B cell (primary cell): Measurements from ENCODE around the gene ST13. TPM values are rescaled to one million over a fixed set of nuclear protein-coding genes. Genes with fewer than 3 reads are reported as not detected.
"Not testable (repeated sequence)": the region's sequence is repeated elsewhere in the genome, so short reads cannot be mapped to it uniquely, and the experiment has no call there.

Source experiments
- ATAC-seq: fragments of 200-7000 bp; cut with Tn5 transposase; one replicate; pipeline ENCODE4 v1.10.0; 2021; ENCODE audit warnings: low read depth, mild to moderate bottlenecking, moderate number of reproducible peaks, moderate library complexity
- CTCF ChIA-PET: fragments of 350-600 bp; sonication (Branson Sonifier 250); formaldehyde crosslinking; loops from one replicate; lab custom pipeline; 2021; ENCODE audit warnings: antibody characterized with exemption, inconsistent platforms; lab: Charles Lee
- POLR2A ChIA-PET: fragments of 350-600 bp; sonication (Branson Sonifier 250); formaldehyde crosslinking; loops from one replicate; lab custom pipeline; 2021; ENCODE audit warnings: antibody characterized with exemption; lab: Charles Lee
- DNase-seq: peaks from one replicate; pipeline ENCODE4 v3.0.0; 2013
- H2AFZ ChIP-seq: 2 replicates; pipeline ENCODE4 v1.6.1; 2012; ENCODE audit warnings: mild to moderate bottlenecking, low read depth, low read length; ENCODE audit not compliant: insufficient read depth, poor library complexity, severe bottlenecking
- H3K27ac ChIP-seq, 2 donors: 1 replicate in 1 of 2; 2 replicates in 1 of 2; pipeline ENCODE4 v1.5.1; 2012 to 2013; ENCODE audit warnings: low read length in 2 of 2, mild to moderate bottlenecking in 2 of 2, moderate library complexity in 1 of 2
- H3K27me3 ChIP-seq, 4 experiments: fragments of 200-600 bp in 1 of 4; sonication (generic) in 1 of 4; replicated peaks in 1 of 4; 1 replicate in 2 of 4; 2 replicates in 2 of 4; pipeline versions ENCODE4 v1.6.1 to v1.7.0; 2013 to 2016; ENCODE audit warnings: low read length in 3 of 4, mild to moderate bottlenecking in 2 of 4, mixed read lengths in 1 of 4, moderate library complexity in 1 of 4; ENCODE audit not compliant: insufficient read depth in 4 of 4, control insufficient read depth in 3 of 4; ENCODE audit errors: control extremely low read depth in 1 of 4
- H3K36me3 ChIP-seq, 2 experiments: replicated peaks in 1 of 2; 1 replicate in 1 of 2; 2 replicates in 1 of 2; pipeline versions ENCODE4 v1.6.1 to v1.7.1; 2013; ENCODE audit warnings: low read length in 1 of 2; ENCODE audit not compliant: insufficient read depth in 2 of 2, control insufficient read depth in 1 of 2; ENCODE audit errors: control extremely low read depth in 1 of 2, extremely low read depth in 1 of 2
- H3K4me1 ChIP-seq, 2 donors: fragments of 200-600 bp in 1 of 2; sonication (generic) in 1 of 2; 1 replicate in 1 of 2; 2 replicates in 1 of 2; pipeline versions ENCODE4 v1.5.1 to v1.6.1; 2013 to 2017; ENCODE audit warnings: low read length in 2 of 2; ENCODE audit not compliant: control insufficient read depth in 2 of 2, insufficient read depth in 2 of 2
- H3K4me2 ChIP-seq: replicated peaks from 2 replicates; pipeline ENCODE3; 2012; ENCODE audit warnings: mild to moderate bottlenecking, low read depth, low read length; ENCODE audit not compliant: poor library complexity, severe bottlenecking
- H3K4me3 ChIP-seq, 5 experiments: fragments of 200-600 bp in 1 of 5; sonication (generic) in 1 of 5; 1 replicate in 3 of 5; 2 replicates in 2 of 5; pipeline versions ENCODE4 v1.5.1 to v1.7.0; 2011 to 2016; ENCODE audit warnings: low read length in 4 of 5, mild to moderate bottlenecking in 4 of 5, low read depth in 2 of 5, control low read depth in 1 of 5, moderate library complexity in 1 of 5; ENCODE audit not compliant: insufficient read depth in 1 of 5; ENCODE audit errors: control extremely low read depth in 1 of 5, extremely low read depth in 1 of 5
- H3K79me2 ChIP-seq: fragments of 200-600 bp; sonication (generic); one replicate; pipeline ENCODE4 v1.6.0; 2016; ENCODE audit warnings: low read length; ENCODE audit not compliant: control insufficient read depth, insufficient read depth
- H3K9ac ChIP-seq: fragments of 200-600 bp; sonication (generic); 2 replicates; pipeline ENCODE4 v1.6.1; 2017; ENCODE audit warnings: mild to moderate bottlenecking, low read length, moderate library complexity
- H3K9me3 ChIP-seq, 3 donors: one replicate each; pipeline versions ENCODE4 v1.6.1 to v1.7.1; 2013; ENCODE audit warnings: low read length in 2 of 3; ENCODE audit not compliant: control insufficient read depth in 2 of 3, insufficient read depth in 1 of 3; ENCODE audit errors: control extremely low read depth in 1 of 3
- H4K20me1 ChIP-seq: 2 replicates; pipeline ENCODE4 v1.6.0; 2012; ENCODE audit warnings: mild to moderate bottlenecking, low read length; ENCODE audit not compliant: insufficient read depth, control insufficient read depth, poor library complexity, severe bottlenecking
- H3K27ac Mint-ChIP-seq: one replicate; pipeline ENCODE4 v1.8.0; 2021; ENCODE audit warnings: mixed read lengths
- H3K27me3 Mint-ChIP-seq: one replicate; pipeline ENCODE4 v1.8.0; 2021; ENCODE audit warnings: mixed read lengths
- H3K4me1 Mint-ChIP-seq: one replicate; pipeline ENCODE4 v1.8.0; 2021; ENCODE audit warnings: mixed read lengths
- H3K4me3 Mint-ChIP-seq: one replicate; pipeline ENCODE4 v1.8.0; 2021; ENCODE audit warnings: mixed read lengths
- H3K9me3 Mint-ChIP-seq: one replicate; pipeline ENCODE4 v1.8.0; 2022; ENCODE audit warnings: mixed read lengths; ENCODE audit not compliant: insufficient read depth
- EZH2 ChIP-seq: IDR thresholded peaks from 2 replicates; pipeline ENCODE4 v1.6.1; 2012; ENCODE audit warnings: borderline replicate concordance, low read depth, mild to moderate bottlenecking, moderate library complexity, low read length; ENCODE audit not compliant: insufficient read depth, poor library complexity, severe bottlenecking
- WGBS: methylation state at CpG from one replicate; pipeline ENCODE4 v1.1.5; 2013; ENCODE audit warnings: missing lambda C conversion rate; ENCODE audit not compliant: insufficient coverage; 5-methylcytosine and 5-hydroxymethylcytosine counted together
- intact Hi-C: fragments of 100-400 bp; cut with micrococcal nuclease; formaldehyde crosslinking; loops from one replicate; pipeline ENCODE4 v1.10.0; 2022
- polyA plus RNA-seq: library from polyadenylated mRNA; depleted of rRNA; stranded (reverse); fragments of >200 nt; gene quantifications from 2 replicates; pipeline ENCODE4 v1.2.3, GENCODE V29; 2012
- total RNA-seq, 2 donors: library from RNA; stranded (reverse); fragments of 120-200 nt in 1 of 2; gene quantifications; 1 replicate in 1 of 2; 2 replicates in 1 of 2; pipeline versions ENCODE4 v1.2.3 to v1.2.4, GENCODE V29; 2013 to 2022
- TF ChIP-seq, protein P1 (sequence below): fragments of 200-600 bp; IDR thresholded peaks from one replicate; pipeline ENCODE4 v1.8.0; 2022; ENCODE audit warnings: antibody characterized with exemption, mild to moderate bottlenecking

Gene ST13
- total and polyA plus RNA-seq, 2 donors (not counting 1 experiment from before 2014, with no cell fraction given): 44.6 to 187 TPM

DNA sequence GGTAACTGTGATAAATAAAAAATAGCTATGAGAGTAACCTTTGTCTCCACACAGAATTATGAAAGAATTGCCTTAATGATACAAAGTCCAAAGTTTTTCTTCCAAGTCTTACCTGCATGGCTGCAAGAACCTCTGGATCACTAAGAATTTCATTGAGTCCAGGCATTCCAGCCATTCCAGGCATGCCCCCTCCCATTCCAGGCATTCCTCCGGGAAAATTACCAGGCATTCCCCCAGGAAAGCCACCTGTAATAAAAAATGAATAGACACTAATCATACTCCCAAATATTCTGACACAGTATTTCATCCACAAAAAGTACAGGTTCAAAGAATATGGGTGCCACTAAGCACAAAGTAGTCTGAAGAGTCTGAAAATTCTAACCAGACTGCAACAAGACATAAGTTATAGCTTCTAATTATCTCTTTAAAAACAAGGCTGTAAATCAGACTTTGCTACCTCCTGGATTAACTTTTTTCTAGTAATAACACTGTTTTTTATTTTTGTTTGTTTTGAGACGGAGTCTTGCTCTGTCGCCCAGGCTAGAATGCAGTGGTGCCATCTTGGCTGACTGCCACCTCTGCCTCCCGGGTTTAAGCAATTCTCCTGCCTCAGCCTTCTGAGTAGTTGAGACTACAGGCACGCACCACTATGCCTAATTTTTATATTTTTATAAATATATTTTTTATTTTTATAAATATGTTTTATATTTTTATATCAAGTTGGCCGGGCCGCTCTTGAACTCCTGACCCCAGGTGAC is 29.3 kb downstream of the ST13 start:
- Mint-ChIP-seq H3K4me1 (peaks cover 3% of the 10 kb centered on the region), H3K27ac (no peak overlapping the region), H3K4me3 (no peak overlapping the region), H3K27me3 (no peaks in the 10 kb centered on the region), H3K9me3 (no peaks in the 10 kb centered on the region)
- Histone ChIP-seq H3K36me3 (peaks cover 13 to 57% of the 10 kb centered on the region in 2 experiments), H3K4me1 (no peaks in the 10 kb centered on the region), H3K4me3 (no peak overlapping the region), H3K9me3 (no peaks in the 10 kb centered on the region), H3K9ac (no peak overlapping the region), H3K79me2 (no peaks in the 10 kb centered on the region), H3K27ac (no peak overlapping the region), H3K4me2 (no peak overlapping the region), H2AFZ (no peak overlapping the region), H4K20me1 (no peaks in the 10 kb centered on the region), H3K27me3 (no peaks in the 10 kb centered on the region)
- TF ChIP-seq, protein P1, sequence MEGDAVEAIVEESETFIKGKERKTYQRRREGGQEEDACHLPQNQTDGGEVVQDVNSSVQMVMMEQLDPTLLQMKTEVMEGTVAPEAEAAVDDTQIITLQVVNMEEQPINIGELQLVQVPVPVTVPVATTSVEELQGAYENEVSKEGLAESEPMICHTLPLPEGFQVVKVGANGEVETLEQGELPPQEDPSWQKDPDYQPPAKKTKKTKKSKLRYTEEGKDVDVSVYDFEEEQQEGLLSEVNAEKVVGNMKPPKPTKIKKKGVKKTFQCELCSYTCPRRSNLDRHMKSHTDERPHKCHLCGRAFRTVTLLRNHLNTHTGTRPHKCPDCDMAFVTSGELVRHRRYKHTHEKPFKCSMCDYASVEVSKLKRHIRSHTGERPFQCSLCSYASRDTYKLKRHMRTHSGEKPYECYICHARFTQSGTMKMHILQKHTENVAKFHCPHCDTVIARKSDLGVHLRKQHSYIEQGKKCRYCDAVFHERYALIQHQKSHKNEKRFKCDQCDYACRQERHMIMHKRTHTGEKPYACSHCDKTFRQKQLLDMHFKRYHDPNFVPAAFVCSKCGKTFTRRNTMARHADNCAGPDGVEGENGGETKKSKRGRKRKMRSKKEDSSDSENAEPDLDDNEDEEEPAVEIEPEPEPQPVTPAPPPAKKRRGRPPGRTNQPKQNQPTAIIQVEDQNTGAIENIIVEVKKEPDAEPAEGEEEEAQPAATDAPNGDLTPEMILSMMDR: no peak
- TF ChIP-seq EZH2: no peak
- DNase-seq (no peak), ATAC-seq (no peak)
- 100% methylated on average over 1 of the region's 7 CpGs for WGBS
- intact Hi-C loops: no loop called here
- ChIA-PET CTCF (interaction anchor here (1.0 to 1.5 kb wide), 2 partner anchors 14 to 21 kb away, joined by 3 read pairs; no protein-coding TSS in a partner anchor), POLR2A (no interaction called here)

DNA sequence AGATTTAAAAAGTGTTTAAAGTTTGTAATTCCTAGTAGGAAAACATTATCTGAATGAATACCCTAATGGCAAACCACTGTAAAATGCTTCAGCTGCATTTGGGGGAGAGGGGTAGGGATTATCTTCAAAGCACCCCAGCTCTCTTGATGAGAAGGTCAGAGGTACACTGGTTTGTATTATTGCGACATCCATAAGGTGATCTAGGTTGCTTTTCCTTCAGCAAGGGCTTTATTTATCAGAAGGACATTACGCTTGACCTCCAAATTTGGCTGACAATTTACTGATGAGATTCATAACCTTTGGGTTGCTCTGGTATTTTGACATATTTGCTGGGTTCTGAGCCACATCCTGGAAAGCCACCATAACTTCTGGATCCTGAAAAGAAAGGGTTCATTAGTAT is 30.1 kb downstream of the ST13 start:
- POLR2A ChIA-PET, H3K4me1 ChIP-seq, DNase-seq, H3K4me3 Mint-ChIP-seq, H3K9me3 ChIP-seq, H3K9me3 Mint-ChIP-seq, H4K20me1 ChIP-seq, H3K27ac Mint-ChIP-seq, H3K27ac ChIP-seq, H3K79me2 ChIP-seq, H2AFZ ChIP-seq, H3K9ac ChIP-seq, H3K27me3 Mint-ChIP-seq, H3K4me2 ChIP-seq, intact Hi-C loops, ATAC-seq, H3K4me3 ChIP-seq, CTCF ChIA-PET, H3K27me3 ChIP-seq, H3K4me1 Mint-ChIP-seq: not testable (repeated sequence)
- WGBS: 100% methylated on average over 1 of the region's 2 CpGs
- peaks cover 13 to 49% of the 10 kb centered on the region in 2 experiments for H3K36me3 ChIP-seq
